HepG2 (cell line): ENCODE measurements around the gene SLC13A5. TPM values are rescaled to one million over a fixed set of nuclear protein-coding genes. Genes with fewer than 3 reads are reported as not detected.

Experiments
- ARNT2 ChIP-seq: sonication (generic); formaldehyde crosslinking; IDR thresholded peaks from 2 replicates; pipeline ENCODE4 v1.8.0; 2022; ENCODE audit warnings: mild to moderate bottlenecking, low read depth, missing genetic modification reagents, moderate library complexity
- BHLHE40 ChIP-seq: IDR thresholded peaks from 2 replicates; pipeline ENCODE4 v1.6.1; 2011; ENCODE audit warnings: low read length, improper control_type of control experiment
- CAMTA2 ChIP-seq: sonication (generic); formaldehyde crosslinking; IDR thresholded peaks from 2 replicates; pipeline ENCODE4 v1.4.0; 2020; ENCODE audit warnings: mild to moderate bottlenecking, missing genetic modification reagents, borderline replicate concordance
- GATAD1 ChIP-seq: IDR thresholded peaks from 2 replicates; pipeline ENCODE4 v1.6.1; 2016; ENCODE audit warnings: missing genetic modification reagents, missing compliant biosample characterization
- JARID2 ChIP-seq: sonication (generic); formaldehyde crosslinking; IDR thresholded peaks from 2 replicates; pipeline ENCODE4 v1.8.1; 2023; ENCODE audit warnings: missing genetic modification reagents, inconsistent platforms; ENCODE audit not compliant: insufficient replicate concordance
- KDM6A ChIP-seq: IDR thresholded peaks from 2 replicates; pipeline ENCODE4 v1.6.1; 2016; ENCODE audit warnings: low read depth
- MED1 ChIP-seq: sonication (generic); formaldehyde crosslinking; IDR thresholded peaks from 2 replicates; pipeline ENCODE4 v1.4.0; 2020; ENCODE audit warnings: missing genetic modification reagents
- MED8 ChIP-seq: sonication (generic); formaldehyde crosslinking; IDR thresholded peaks from 2 replicates; pipeline ENCODE4 v1.8.1; 2023; ENCODE audit warnings: mild to moderate bottlenecking, missing genetic modification reagents; ENCODE audit not compliant: insufficient replicate concordance
- MIER3 ChIP-seq: IDR thresholded peaks from 2 replicates; pipeline ENCODE4 v1.6.1; 2016; ENCODE audit warnings: missing compliant biosample characterization, borderline replicate concordance
- NFE2L2 ChIP-seq: fragments of 150-350 bp; IDR thresholded peaks from 2 replicates; pipeline ENCODE4 v1.6.1; 2014; ENCODE audit warnings: low read length
- NR2F1 ChIP-seq, 2 experiments: fragments of 450-650 bp in 1 of 2; formaldehyde crosslinking in 1 of 2; IDR thresholded peaks; 2 replicates each; pipeline versions ENCODE4 v1.5.0 to v1.6.1; 2016 to 2020; ENCODE audit warnings: mild to moderate bottlenecking in 1 of 2, missing compliant biosample characterization in 1 of 2, missing genetic modification reagents in 1 of 2, moderate library complexity in 1 of 2
- NR2F2 ChIP-seq: IDR thresholded peaks from 2 replicates; pipeline ENCODE4 v1.6.1; 2012; ENCODE audit warnings: low read depth, inconsistent platforms, borderline replicate concordance
- POLR2A ChIP-seq, 2 experiments: IDR thresholded peaks; 2 replicates each; pipeline ENCODE4 v1.6.1; 2011; ENCODE audit warnings: low read depth in 2 of 2, low read length in 2 of 2, mild to moderate bottlenecking in 1 of 2, moderate library complexity in 1 of 2; ENCODE audit not compliant: insufficient read depth in 1 of 2
- POLR2AphosphoS2 ChIP-seq: IDR thresholded peaks from 2 replicates; pipeline ENCODE4 v1.6.1; 2011; ENCODE audit warnings: low read depth, low read length, improper control_type of control experiment
- SAP130 ChIP-seq: IDR thresholded peaks from 2 replicates; pipeline ENCODE4 v1.6.1; 2016; ENCODE audit warnings: low read depth
- SOX13 ChIP-seq, 3 experiments: fragments of 450-650 bp in 1 of 3; sonication (generic) in 1 of 3; formaldehyde crosslinking in 1 of 3; IDR thresholded peaks in 2 of 3; conservative IDR thresholded peaks in 1 of 3; 2 replicates each; pipeline versions ENCODE4 v1.5.0 to v1.6.1; 2016 to 2020; ENCODE audit warnings: antibody characterized with exemption in 1 of 3, mild to moderate bottlenecking in 1 of 3, missing compliant biosample characterization in 1 of 3, missing genetic modification reagents in 1 of 3, moderate library complexity in 1 of 3
- SOX6 ChIP-seq, 2 experiments: fragments of 450-650 bp in 1 of 2; sonication (generic) in 1 of 2; formaldehyde crosslinking in 1 of 2; IDR thresholded peaks; 2 replicates each; pipeline versions ENCODE4 v1.4.0 to v1.6.1; 2017 to 2020; ENCODE audit warnings: antibody characterized with exemption in 1 of 2, mild to moderate bottlenecking in 1 of 2, missing genetic modification reagents in 1 of 2
- TCF12 ChIP-seq, 2 experiments: fragments of 450-650 bp in 1 of 2; sonication (generic) in 1 of 2; formaldehyde crosslinking in 1 of 2; IDR thresholded peaks; 2 replicates each; pipeline versions ENCODE4 v1.6.1 to v1.8.0; 2017 to 2022; ENCODE audit warnings: antibody characterized with exemption in 1 of 2, mild to moderate bottlenecking in 1 of 2, missing genetic modification reagents in 1 of 2, moderate library complexity in 1 of 2
- ZNF451 ChIP-seq: sonication (generic); formaldehyde crosslinking; IDR thresholded peaks from 2 replicates; pipeline ENCODE4 v1.5.0; 2020; ENCODE audit warnings: mild to moderate bottlenecking, missing genetic modification reagents
- ZNF761 ChIP-seq: sonication (generic); formaldehyde crosslinking; conservative IDR thresholded peaks from 2 replicates; pipeline ENCODE4 v1.4.0; 2020; ENCODE audit warnings: mild to moderate bottlenecking, missing genetic modification reagents
- polyA plus RNA-seq, 8 experiments: library from polyadenylated mRNA; depleted of rRNA in 3 of 8; stranded (reverse) in 7 of 8; unstranded in 1 of 8; fragments of >200 nt; fragmentation: Illumina TruSeq in 4 of 8; extraction: Trizol in 4 of 8; gene quantifications; 2 replicates each; pipeline versions ENCODE4 v1.2.1 to v1.2.3, GENCODE V29; 2011 to 2016; ENCODE audit warnings: low read depth in 4 of 8, missing spikeins in 1 of 8, mixed read lengths in 1 of 8; ENCODE audit not compliant: insufficient read depth in 1 of 8
- total RNA-seq, 5 experiments: library from RNA; depleted of rRNA; stranded (reverse); fragments of >200 nt; fragmentation: Illumina TruSeq; extraction: Trizol; gene quantifications; 2 replicates each; pipeline ENCODE4 v1.2.3, GENCODE V29; 2016; ENCODE audit warnings: low read depth in 1 of 5
- TF ChIP-seq, protein P1 (sequence below): sonication (generic); formaldehyde crosslinking; IDR thresholded peaks from 2 replicates; pipeline ENCODE4 v1.8.1; 2023; ENCODE audit warnings: mild to moderate bottlenecking, moderate library complexity, missing genetic modification reagents
- TF ChIP-seq, protein P2 (sequence below): sonication (generic); formaldehyde crosslinking; IDR thresholded peaks from 2 replicates; pipeline ENCODE4 v1.4.0; 2020; ENCODE audit warnings: missing genetic modification reagents
- TF ChIP-seq, protein P3 (sequence below): sonication (generic); formaldehyde crosslinking; IDR thresholded peaks from 2 replicates; pipeline ENCODE4 v1.8.1; 2023; ENCODE audit warnings: mild to moderate bottlenecking, missing genetic modification reagents
- TF ChIP-seq, protein P4 (sequence below): sonication (generic); formaldehyde crosslinking; IDR thresholded peaks from 2 replicates; pipeline ENCODE4 v1.4.0; 2020; ENCODE audit warnings: missing genetic modification reagents
- TF ChIP-seq, protein P5 (sequence below): IDR thresholded peaks from 2 replicates; pipeline ENCODE4 v1.6.1; 2018; ENCODE audit warnings: missing genetic modification reagents, mild to moderate bottlenecking, missing compliant biosample characterization

SLC13A5 gene
- total and polyA plus RNA-seq, 2 of the 13 experiments (the other 11 are each of a cell fraction or from before 2014, with no cell fraction given), result 42.8 to 310 TPM

DNA sequence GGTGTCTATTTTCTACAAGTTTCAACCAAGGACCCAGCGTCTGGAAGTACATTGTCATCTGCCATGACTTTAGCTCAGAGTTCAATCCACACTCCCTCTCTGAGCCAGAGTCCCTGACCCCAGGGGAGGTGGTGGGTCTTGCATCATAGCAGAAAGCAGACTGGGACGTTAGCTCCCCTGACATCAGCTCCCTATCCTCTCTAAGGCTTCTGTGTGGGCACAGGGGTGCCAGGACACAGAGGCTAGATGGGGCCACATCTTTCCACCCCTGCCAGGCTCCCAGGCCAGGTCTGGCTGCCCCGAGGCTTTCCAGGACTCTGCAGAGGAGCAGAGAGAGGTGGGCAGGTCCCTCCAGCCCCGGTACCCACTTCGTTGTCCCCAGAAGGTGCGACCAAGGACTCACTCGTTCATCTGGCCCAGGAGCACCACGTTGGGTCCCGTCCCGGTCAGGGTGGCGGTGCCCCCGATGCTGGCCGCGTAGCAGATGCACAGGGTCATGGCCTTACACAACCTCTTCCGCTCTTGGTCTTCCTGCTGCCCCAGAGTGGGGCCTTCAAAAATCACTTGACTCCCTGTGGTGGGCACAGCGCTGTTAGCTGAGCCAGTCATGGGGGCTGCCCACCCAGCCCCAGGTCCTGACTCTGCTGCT lies 10.5 kb downstream of the SLC13A5 start (continued):
- TF ChIP-seq, protein P1, sequence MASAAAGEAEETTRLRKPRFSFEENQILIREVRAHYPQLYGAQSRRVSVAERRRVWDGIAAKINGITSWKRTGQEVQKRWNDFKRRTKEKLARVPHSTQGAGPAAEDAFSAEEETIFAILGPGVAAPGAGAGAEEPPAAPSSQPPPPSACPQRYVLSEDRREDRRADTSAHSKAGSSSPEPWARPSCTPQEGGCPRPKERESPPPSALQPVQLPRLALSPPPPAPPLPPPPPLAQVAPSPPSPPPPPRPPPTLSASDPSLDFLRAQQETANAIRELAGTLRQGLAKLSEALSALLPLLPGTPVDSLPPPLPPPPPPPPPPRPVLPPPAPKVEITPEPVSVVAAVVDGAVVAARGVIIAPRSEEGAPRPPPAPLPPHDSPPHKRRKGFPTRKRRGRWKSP (CRISPR knock-in tag), result no peak
- TF ChIP-seq, protein P2, sequence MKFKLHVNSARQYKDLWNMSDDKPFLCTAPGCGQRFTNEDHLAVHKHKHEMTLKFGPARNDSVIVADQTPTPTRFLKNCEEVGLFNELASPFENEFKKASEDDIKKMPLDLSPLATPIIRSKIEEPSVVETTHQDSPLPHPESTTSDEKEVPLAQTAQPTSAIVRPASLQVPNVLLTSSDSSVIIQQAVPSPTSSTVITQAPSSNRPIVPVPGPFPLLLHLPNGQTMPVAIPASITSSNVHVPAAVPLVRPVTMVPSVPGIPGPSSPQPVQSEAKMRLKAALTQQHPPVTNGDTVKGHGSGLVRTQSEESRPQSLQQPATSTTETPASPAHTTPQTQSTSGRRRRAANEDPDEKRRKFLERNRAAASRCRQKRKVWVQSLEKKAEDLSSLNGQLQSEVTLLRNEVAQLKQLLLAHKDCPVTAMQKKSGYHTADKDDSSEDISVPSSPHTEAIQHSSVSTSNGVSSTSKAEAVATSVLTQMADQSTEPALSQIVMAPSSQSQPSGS (CRISPR knock-in tag), result peak; percentile 48; the same call in 1 of the 2 replicates
- TF ChIP-seq NR2F2 (0 out of 2 replicates have a peak, but pooled peaks have one; percentile 25), ZNF761 (CRISPR knock-in tag) (no peak), TCF12 (IDR thresholded peaks at IDR 0.05) (no peak), TCF12 (CRISPR knock-in tag; IDR thresholded peaks at IDR 0.05) (0 out of 2 replicates have a peak, but pooled peaks have one; percentile 42), NR2F1 (CRISPR knock-in tag; IDR thresholded peaks at IDR 0.05) (peak; percentile 45 to 75; a peak in 2 of 4 replicates), POLR2A (IDR thresholded peaks at IDR 0.05; ENCODE audit: insufficient read depth in 1 of 2, low read depth in 2 of 2, low read length in 2 of 2) (no peak), MED1 (CRISPR knock-in tag) (peak; percentile 77), NFE2L2 (no peak), JARID2 (CRISPR knock-in tag) (no peak), SOX6 (IDR thresholded peaks at IDR 0.05) (no peak), SOX6 (CRISPR knock-in tag; IDR thresholded peaks at IDR 0.05) (peak; percentile 72), ARNT2 (no peak), BHLHE40 (no peak), ZNF451 (CRISPR knock-in tag) (no peak), KDM6A (CRISPR knock-in tag) (no peak), CAMTA2 (CRISPR knock-in tag) (no peak), POLR2AphosphoS2 (no peak), SAP130 (CRISPR knock-in tag) (peak; percentile 48; the same call in 1 of the 2 replicates), SOX13 (IDR thresholded peaks at IDR 0.05) (no peak), SOX13 (CRISPR knock-in tag; conservative IDR thresholded peaks at IDR 0.05 in 1 of 2, IDR thresholded peaks at IDR 0.05 in 1 of 2) (peak in 1 of 2 experiments; percentile 60; a peak in 2 of 4 replicates), GATAD1 (CRISPR knock-in tag) (0 out of 2 replicates have a peak, but pooled peaks have one; percentile 34), MED8 (no peak), MIER3 (0 out of 2 replicates have a peak, but pooled peaks have one; percentile 34)
- TF ChIP-seq, protein P3, sequence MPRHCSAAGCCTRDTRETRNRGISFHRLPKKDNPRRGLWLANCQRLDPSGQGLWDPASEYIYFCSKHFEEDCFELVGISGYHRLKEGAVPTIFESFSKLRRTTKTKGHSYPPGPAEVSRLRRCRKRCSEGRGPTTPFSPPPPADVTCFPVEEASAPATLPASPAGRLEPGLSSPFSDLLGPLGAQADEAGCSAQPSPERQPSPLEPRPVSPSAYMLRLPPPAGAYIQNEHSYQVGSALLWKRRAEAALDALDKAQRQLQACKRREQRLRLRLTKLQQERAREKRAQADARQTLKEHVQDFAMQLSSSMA, result 0 out of 2 replicates have a peak, but pooled peaks have one; percentile 64
- TF ChIP-seq, protein P4, sequence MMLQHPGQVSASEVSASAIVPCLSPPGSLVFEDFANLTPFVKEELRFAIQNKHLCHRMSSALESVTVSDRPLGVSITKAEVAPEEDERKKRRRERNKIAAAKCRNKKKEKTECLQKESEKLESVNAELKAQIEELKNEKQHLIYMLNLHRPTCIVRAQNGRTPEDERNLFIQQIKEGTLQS (CRISPR knock-in tag), result peak; percentile 52; the same call in 1 of the 2 replicates
- TF ChIP-seq, protein P5, sequence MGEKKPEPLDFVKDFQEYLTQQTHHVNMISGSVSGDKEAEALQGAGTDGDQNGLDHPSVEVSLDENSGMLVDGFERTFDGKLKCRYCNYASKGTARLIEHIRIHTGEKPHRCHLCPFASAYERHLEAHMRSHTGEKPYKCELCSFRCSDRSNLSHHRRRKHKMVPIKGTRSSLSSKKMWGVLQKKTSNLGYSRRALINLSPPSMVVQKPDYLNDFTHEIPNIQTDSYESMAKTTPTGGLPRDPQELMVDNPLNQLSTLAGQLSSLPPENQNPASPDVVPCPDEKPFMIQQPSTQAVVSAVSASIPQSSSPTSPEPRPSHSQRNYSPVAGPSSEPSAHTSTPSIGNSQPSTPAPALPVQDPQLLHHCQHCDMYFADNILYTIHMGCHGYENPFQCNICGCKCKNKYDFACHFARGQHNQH, result 0 out of 2 replicates have a peak, but pooled peaks have one; percentile 22
